Activated CD8-positive, alpha-beta memory T cell treated with anti-CD3 and anti-CD28 coated beads, Interleukin-2, amount 50 U/mL, for 48 hours (primary cell): Measurements from ENCODE around the gene PPP1R3G.
"Not testable (repeated sequence)": the region's sequence is repeated elsewhere in the genome, so short reads cannot be mapped to it uniquely, and the experiment has no call there.

Source experiments
- DNase-seq: peaks from one replicate; pipeline ENCODE4 v3.0.0-alpha.2; 2020

Gene PPP1R3G

DNA sequence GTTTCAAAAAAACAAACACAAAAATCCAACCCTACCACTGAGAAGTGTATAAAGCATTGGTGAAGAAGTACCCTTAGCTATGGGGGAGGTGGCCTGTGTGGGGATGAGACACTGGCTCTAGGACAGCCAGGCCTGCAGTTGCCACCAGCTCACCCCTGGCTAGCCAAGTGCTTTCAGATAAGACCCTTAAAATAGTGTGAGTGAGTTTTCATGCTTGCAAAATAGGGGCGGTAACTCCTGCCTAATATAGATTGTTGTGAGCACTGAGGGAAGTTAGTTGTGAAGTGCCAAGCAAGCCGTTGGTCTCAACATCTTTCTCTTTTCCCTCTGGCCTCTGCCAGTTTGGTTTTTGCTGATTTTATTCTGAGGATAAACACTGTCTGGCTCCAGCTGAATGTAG, 11.3 kb downstream of the PPP1R3G start:
- no peak for DNase-seq

DNA sequence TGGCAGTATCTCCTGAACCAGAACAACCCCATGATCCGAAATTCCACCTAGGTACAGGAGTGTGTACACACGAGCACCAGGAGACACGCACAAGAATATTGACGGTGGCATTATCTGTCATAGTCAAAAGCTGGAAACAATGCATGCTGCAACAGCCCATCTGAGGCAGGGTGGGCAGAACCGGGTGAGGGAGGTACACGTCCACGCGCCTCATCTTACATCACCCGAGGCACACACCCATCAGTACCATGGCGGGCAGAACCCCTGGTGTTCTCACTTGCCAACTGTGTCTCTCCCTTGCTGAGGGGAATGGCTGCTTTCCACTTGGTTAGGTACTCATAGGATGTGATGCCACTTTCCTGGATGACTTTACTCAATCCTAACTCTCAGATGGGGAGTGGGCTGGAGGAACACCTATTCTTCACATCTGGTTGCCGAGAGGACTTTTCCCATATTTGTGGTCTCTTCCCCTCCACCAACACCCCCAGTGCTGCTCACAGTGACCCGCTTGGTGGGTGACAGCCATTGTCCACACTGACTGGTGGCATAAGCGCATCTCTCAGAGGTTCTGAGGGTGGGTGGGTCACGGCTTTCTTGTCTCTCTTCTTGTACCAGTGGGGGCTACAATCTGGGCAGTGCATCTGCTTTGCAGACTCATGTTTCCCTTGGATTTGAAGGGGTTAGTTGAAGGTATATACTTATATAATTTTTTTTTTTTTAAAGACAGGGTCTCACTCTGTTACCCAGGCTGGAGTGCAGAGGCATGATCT, 13.5 kb downstream of the PPP1R3G start:
- no peak for DNase-seq

DNA sequence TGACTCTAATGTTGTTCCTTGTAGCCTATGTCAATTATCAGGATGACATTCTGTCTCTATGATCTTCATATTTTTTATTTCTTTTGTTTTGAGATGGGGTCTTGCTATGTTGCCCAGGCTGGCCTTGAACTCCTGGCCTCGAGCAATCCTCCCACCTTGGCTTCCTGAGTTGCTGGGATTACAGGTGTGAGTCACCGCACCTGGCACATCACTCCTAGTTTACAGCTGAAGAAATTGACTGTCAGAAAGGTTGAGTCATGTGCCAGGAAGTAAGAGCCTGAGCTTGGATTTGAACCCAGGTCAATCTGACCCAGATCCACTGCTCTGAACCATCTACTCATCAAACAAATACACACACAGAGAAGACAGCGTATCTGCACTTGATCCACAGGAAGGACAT, 14.4 kb downstream of the PPP1R3G start:
- no peak for DNase-seq

GRCh38 chr6:5100806-5101205, 15.7 kb downstream of the PPP1R3G start:
- DNase-seq, result no peak

DNA sequence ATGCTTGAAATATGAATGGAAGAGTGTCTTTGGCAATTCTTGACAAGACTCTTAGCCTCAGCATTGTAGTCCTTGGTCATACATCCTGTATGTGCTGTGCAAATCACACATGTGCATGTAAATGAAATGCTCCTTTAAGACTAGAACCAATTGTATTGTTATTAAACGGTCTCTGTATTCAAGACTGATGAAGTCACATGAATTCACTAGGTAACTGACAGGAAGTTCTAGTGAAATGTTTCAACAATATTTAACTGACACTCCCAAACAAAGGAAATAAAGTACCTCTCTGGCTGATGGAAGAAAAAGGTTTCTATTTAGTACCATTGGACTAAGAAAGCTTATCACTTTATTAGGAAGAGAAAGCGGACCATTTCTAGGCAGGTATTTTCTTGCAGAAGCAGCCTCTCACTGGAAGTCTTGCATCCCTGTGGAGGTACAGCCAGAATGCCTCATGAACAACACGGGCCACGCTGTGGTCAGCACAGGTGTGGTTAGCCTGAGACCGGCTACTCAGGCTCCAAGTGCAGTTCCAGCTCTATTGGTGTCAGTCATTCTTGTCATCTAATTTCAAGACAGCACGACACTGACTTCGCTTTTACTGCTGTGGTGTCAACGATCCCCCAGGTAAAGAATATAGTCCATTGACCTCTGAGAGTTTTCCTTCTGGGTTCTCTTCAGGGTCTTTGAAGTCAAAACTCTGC, 17.3 kb downstream of the PPP1R3G start:
- no peak for DNase-seq

DNA sequence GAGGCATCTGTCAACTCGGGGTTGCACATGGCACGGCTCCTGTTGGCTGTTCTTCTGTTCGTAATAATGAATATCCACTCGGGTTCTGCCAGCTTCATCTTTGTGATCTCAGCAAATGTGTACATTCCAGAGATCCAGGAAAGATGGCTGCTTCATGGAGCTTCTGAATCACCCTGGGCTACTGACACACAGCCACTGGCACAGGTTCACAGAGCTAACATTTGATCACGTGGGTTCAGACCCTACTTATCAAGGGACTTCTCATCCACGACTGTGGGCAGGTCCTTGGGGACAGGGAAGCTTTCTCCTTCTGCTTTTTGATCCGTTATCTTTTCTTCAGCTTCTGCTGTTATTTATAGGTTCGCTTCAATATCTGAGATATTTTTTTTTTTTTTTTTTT, 18.1 kb downstream of the PPP1R3G start:
- DNase-seq, result no peak

GRCh38 chr6:5104667-5105066, 19.5 kb downstream of the PPP1R3G start:
- DNase-seq, result no peak

DNA sequence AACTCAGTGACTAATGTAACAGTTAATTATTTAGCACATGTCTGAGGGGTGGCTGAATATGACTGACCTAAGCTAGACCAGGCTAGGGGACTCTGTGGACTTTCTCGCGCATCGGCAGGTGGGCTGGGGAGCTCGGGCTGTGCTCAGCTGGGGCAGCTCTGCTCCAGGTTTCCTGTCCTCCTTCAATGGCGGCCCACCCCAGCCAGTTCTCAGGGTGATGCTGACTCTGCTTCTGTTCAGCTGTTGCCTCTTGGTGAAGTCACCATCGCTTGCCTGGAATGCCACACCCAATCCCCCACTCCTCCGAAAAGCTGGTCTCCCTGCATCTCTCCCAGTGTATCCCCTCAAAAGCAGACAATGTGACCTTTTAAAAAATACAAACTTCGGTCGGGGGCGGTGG, 20.0 kb downstream of the PPP1R3G start:
- no peak for DNase-seq

DNA sequence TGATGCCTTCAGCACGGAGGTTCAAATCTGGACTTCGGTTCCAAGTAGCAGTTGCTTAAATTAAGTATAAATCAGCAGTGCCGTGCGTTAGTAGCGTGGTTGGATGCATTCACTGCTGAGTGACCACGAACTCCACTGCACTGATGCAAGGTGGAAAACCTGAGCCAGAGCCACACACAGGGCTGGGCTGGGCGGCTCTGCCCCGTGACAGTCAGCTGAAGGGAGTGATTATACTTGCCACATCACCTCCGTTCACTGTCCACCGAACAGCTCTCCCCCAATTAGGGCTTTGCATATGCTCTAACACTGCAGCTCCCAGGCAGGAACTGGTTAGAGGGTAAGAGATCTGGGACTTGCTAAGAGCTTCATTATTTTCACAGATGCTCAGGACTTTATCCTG, 22.2 kb downstream of the PPP1R3G start:
- no peak for DNase-seq

DNA sequence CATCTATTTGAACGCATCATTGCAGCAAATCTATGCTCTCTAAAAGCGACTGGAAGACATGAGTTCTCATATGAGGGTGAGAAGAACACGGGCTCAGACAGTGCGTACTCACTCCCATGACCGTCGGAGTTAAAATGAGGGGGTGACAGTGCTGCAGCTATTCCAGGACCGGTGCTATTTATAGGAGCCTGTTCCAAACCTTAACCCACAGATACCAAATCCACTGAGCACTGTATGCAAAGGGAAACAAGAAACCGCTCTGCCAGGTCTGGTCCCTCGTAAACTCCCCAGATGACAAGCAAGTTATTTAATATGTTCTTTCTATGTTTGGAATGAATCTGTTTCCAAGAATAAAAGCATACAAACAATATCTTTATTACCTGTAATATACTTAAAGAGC, 22.9 kb downstream of the PPP1R3G start:
- DNase-seq, result no peak

DNA sequence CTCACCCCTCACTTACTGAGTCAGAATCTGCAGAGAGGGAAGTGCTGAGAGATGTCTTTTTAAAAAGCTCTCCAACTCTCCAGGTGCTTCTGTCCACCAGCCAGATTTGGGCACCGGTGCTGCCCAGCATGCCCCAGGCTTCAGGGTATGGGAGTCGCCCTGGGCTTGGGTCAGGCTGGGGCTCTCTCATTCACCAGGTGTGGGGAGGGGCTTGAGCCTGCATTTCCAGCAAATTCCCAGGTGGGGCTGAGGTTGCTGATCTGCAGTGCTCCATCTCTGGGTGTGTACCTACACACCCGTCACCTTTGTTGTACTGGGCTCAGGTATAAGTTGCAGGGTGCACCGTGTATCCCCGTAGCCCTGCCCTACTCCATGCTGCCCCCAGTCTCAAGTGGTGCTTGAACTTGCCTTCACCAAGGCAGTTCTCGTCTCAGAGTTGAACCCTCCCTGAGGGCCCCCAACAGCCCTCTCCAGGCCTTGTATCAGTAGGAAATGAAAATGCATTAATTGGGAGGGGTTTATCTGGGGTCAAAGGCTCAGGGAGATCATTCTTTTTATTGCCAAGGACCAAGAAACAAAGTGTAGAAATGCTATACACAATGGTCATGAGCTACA, 23.5 kb downstream of the PPP1R3G start:
- DNase-seq, result no peak

- DNase-seq, result no peak
Observed at GRCh38 chr6:5109436-5109835, 24.3 kb downstream of the PPP1R3G start.

DNA sequence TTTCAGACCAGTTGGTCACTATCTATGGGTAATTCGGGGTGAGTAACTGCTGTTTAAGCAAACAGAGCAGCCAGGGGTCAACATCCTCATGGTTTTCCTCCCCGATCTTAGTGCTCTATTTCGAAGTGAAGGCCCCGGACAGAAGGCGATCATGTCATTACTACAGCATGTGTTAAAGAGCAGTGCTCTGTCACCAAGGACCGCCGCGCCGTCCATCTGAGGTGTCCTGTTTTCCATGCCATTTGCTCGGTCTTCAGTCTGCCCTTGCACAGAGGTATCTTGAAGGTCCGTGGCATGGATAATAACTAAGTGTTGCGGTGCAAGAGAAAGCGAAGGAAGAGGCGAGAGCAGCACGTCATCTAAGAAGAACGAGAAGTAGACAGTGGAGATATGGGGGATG, 25.1 kb downstream of the PPP1R3G start:
- DNase-seq, result no peak

DNA sequence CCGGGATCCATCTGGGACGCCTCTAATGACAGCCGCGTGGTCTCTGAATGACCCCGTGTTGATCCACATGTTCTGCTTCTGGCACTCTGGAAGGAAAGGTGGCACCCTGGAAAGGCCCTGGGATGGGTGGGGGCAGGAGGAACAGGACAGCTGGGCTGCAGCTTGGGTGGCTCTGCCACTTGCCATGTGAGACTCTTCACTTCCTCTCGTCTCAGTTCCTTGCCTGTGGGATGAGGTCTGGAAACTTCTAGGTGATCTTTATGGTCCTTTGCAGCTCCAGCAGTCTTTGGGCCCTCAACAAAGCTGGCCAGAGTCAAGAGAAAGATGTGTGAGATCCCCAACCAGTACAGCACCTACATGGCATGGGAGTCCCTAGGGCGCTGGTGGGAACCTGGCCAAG, 26.5 kb downstream of the PPP1R3G start:
- no peak for DNase-seq

DNA sequence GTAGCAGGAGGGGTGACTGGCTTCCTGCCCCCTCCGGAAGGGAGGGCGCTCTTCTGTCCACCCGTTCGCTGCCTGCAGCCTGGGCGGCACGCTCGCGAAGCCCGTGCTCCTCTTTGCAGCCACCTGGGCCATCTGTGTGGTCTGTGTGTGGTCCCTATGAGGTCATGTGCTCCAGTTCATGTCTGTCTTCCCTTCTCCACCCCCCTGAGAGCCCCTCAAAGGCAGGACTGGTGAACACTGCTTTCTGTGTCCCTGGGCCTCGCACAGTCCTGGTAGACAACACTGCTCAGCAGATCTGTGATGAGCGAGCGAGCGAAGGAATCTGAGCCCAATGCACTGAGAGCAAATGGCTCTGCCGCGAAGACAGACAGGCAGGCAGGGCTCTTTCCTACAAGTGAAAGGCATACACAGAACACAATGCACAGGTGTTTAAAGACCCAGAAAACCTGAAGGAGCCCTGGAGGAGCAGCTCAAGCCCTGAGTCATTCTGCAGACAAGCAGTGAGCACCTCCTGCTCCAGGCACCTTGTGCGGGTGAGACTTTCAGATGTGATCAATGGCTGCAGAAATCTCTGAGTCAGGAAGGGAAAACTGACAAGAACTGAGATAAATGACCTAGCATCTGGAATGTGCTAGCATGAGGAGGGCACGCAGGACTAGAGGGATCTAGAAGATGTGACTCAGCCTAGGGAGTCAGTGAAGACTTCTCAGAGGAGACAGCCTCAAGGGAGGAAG, 27.1 kb downstream of the PPP1R3G start:
- no peak for DNase-seq

GRCh38 chr6:5113096-5113495, 28.0 kb downstream of the PPP1R3G start:
- no peak for DNase-seq

DNA sequence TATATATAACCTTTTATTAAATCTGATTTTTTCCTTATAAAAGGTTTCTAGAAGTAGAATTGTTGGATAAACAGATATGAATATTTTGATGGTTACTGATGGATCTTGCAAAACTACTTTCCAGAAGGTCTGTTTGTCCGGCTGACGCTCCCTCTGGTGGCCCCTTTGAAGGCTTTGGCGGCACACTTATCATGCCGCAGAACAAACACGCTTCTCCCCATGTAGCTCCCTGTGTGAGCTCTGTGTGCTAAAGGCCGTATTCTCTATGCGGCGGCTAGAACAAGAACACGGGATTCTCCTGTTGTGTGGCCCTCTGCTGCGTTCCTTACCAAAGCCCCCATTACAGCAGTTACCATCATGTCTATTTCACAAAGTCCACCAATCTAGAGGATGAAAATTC, 30.0 kb downstream of the PPP1R3G start:
- no peak for DNase-seq

- no peak for DNase-seq
Observed at GRCh38 chr6:5116243-5116991, 31.3 kb downstream of the PPP1R3G start.

GRCh38 chr6:5119090-5119951, 34.2 kb downstream of the PPP1R3G start:
- no peak for DNase-seq

GRCh38 chr6:5120011-5120410, 34.9 kb downstream of the PPP1R3G start:
- DNase-seq, result no peak

- DNase-seq, result not testable (repeated sequence)
Observed at GRCh38 chr6:5120543-5120942, 35.4 kb downstream of the PPP1R3G start.

GRCh38 chr6:5121479-5121878, 36.3 kb downstream of the PPP1R3G start:
- no peak for DNase-seq
